Neural progenitor cell (in vitro differentiated cells): ENCODE results near the gene WTAP. TPM values are rescaled to one million over a fixed set of nuclear protein-coding genes. Genes with fewer than 3 reads are reported as not detected.
A peak's percentile ranks its signal among the peaks of the same experiment; 100 is the strongest.

ENCODE experiments used
- DNase-seq: peaks from one replicate; pipeline ENCODE4 v3.0.0-alpha.2; 2016; ENCODE audit warnings: low spot score
- H2AFZ ChIP-seq: fragments of 200-600 bp; sonication (generic); replicated peaks from 2 replicates; pipeline ENCODE4 v1.6.1; 2016; ENCODE audit warnings: antibody characterized with exemption
- H3F3A ChIP-seq: fragments of 200-600 bp; sonication (generic); 2 replicates; pipeline ENCODE4 v1.6.1; 2016; ENCODE audit warnings: antibody characterized with exemption, low read depth
- H3K27ac ChIP-seq: fragments of 200-600 bp; sonication (generic); 2 replicates; pipeline ENCODE4 v1.5.1; 2016; ENCODE audit warnings: mild to moderate bottlenecking
- H3K27me3 ChIP-seq: fragments of 200-600 bp; sonication (generic); 2 replicates; pipeline ENCODE4 v1.6.1; 2016; ENCODE audit warnings: mild to moderate bottlenecking, moderate library complexity
- H3K36me3 ChIP-seq: fragments of 200-600 bp; sonication (generic); 2 replicates; pipeline ENCODE4 v1.5.1; 2016
- H3K4me1 ChIP-seq: fragments of 200-600 bp; sonication (generic); 2 replicates; pipeline ENCODE4 v1.6.1; 2016; ENCODE audit warnings: mixed run types
- H3K4me2 ChIP-seq: fragments of 200-600 bp; sonication (generic); 2 replicates; pipeline ENCODE4 v1.6.1; 2016
- H3K4me3 ChIP-seq: fragments of 200-600 bp; sonication (generic); 2 replicates; pipeline ENCODE4 v1.5.1; 2016
- H3K79me2 ChIP-seq: fragments of 200-600 bp; sonication (generic); 2 replicates; pipeline ENCODE4 v1.6.1; 2016; ENCODE audit warnings: low read depth
- H3K9ac ChIP-seq: fragments of 200-600 bp; sonication (generic); 2 replicates; pipeline ENCODE4 v1.6.1; 2016
- H3K9me3 ChIP-seq: fragments of 200-600 bp; sonication (generic); 2 replicates; pipeline ENCODE4 v1.5.1; 2016; ENCODE audit warnings: low read depth
- H4K20me1 ChIP-seq: fragments of 200-600 bp; sonication (generic); 2 replicates; pipeline ENCODE4 v1.6.1; 2016; ENCODE audit warnings: low read depth
- H3K27ac Mint-ChIP-seq: 3 replicates; pipeline ENCODE4 v1.8.0; 2021; ENCODE audit warnings: mixed read lengths
- H3K27me3 Mint-ChIP-seq: 2 replicates; pipeline ENCODE4 v1.8.0; 2022; ENCODE audit warnings: low read depth, mild to moderate bottlenecking, inconsistent platforms, moderate library complexity, mixed read lengths; ENCODE audit not compliant: insufficient read depth
- H3K36me3 Mint-ChIP-seq: 3 replicates; pipeline ENCODE4 v1.8.0; 2021; ENCODE audit warnings: mixed read lengths
- H3K4me1 Mint-ChIP-seq: 3 replicates; pipeline ENCODE4 v1.8.0; 2021; ENCODE audit warnings: mixed read lengths
- H3K4me3 Mint-ChIP-seq: 3 replicates; pipeline ENCODE4 v1.8.0; 2021; ENCODE audit warnings: mild to moderate bottlenecking, moderate library complexity, mixed read lengths
- H3K9me3 Mint-ChIP-seq: 3 replicates; pipeline ENCODE4 v1.8.0; 2020; ENCODE audit warnings: mixed read lengths
- CTCF ChIP-seq: fragments of 200-600 bp; sonication (generic); IDR thresholded peaks from 2 replicates; pipeline ENCODE4 v1.5.1; 2017; ENCODE audit warnings: antibody characterized with exemption, mild to moderate bottlenecking
- EZH2 ChIP-seq: fragments of 200-600 bp; sonication (generic); IDR thresholded peaks from 2 replicates; pipeline ENCODE4 v1.6.1; 2017; ENCODE audit warnings: antibody characterized with exemption, mild to moderate bottlenecking, moderate library complexity
- EZH2phosphoT487 ChIP-seq: fragments of 200-600 bp; sonication (generic); IDR thresholded peaks from 2 replicates; pipeline ENCODE4 v1.6.1; 2017; ENCODE audit warnings: antibody characterized with exemption
- total RNA-seq: library from RNA; depleted of rRNA; stranded (reverse); fragments of >200 nt; gene quantifications from 2 replicates; pipeline ENCODE4 v1.2.3, GENCODE V29; 2015; ENCODE audit warnings: low replicate concordance

WTAP gene
- total RNA-seq, 1 donor from 2014 or later = 159 TPM

DNA sequence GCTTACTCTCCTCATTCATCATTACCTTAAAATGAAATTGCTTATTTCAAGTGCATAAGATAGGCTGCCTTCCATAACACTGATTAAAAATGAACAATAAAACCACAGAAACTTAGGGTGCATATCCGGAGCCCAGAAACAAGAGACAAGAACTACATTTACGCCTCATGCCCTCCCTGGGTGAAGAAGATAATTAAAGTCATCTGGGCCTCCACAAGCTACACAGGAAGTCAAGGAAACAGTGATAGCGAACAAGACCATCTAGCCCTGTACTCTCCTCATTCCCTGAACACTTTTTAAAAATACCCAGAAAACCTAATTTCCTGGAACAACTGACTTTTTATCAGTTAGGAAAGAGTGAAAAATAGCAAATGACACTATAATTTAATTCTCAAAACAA is 40.6 kb upstream of the WTAP start:
- peaks cover 5% of the 10 kb centered on the region for H4K20me1 ChIP-seq
- no peak overlapping the region for H3K4me3 Mint-ChIP-seq
- H3K4me3 ChIP-seq = no peak overlapping the region
- H3K79me2 ChIP-seq = peaks cover 35% of the 10 kb centered on the region
- H3K9ac ChIP-seq = no peak overlapping the region
- peak overlapping the region; percentile 42 for H3K27ac Mint-ChIP-seq
- H3K27me3 ChIP-seq = no peaks in the 10 kb centered on the region
- no peak for TF ChIP-seq EZH2phosphoT487
- no peak for TF ChIP-seq CTCF
- TF ChIP-seq EZH2 = no peak
- H3K27ac ChIP-seq = no peak overlapping the region
- no peaks in the 10 kb centered on the region for H3K9me3 ChIP-seq
- H3K4me1 ChIP-seq = peaks cover 4% of the 10 kb centered on the region
- H3K36me3 Mint-ChIP-seq = peaks cover 35% of the 10 kb centered on the region
- H3K4me1 Mint-ChIP-seq = peaks cover 9% of the 10 kb centered on the region
- H3K27me3 Mint-ChIP-seq = no peaks in the 10 kb centered on the region
- H2AFZ ChIP-seq = no peak overlapping the region
- H3K4me2 ChIP-seq = no peak overlapping the region
- H3K36me3 ChIP-seq = peaks cover 6% of the 10 kb centered on the region
- no peak for DNase-seq
- no peaks in the 10 kb centered on the region for H3F3A ChIP-seq
- H3K9me3 Mint-ChIP-seq = no peaks in the 10 kb centered on the region

DNA sequence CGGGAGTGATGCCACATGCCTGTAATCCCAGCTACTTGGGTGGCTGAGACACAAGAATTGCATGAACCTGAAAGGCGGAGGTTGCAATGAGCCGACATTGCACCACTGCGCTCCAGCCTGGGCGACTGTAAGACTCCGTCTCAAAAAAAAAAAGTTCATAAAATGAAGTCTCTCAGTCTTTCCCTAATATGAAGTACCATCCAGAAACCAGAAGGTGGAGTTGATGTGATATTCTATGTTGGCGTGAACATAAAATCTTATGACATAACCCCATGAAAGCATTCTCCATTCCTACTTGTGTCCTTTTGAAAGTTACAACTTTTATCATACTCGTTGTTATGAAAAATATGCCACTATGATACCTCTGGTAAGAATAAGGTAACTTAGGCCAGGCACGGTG is 40.0 kb upstream of the WTAP start:
- Histone ChIP-seq H4K20me1 (peaks cover 11% of the 10 kb centered on the region), H3K4me3 (no peak overlapping the region), H3K4me2 (no peak overlapping the region), H3K79me2 (peaks cover 42% of the 10 kb centered on the region), H3K4me1 (peaks cover 9% of the 10 kb centered on the region), H3K27me3 (no peaks in the 10 kb centered on the region), H3K36me3 (peaks cover 6% of the 10 kb centered on the region), H3K27ac (no peak overlapping the region), H3K9ac (no peak overlapping the region), H2AFZ (no peak overlapping the region), H3F3A (peaks cover 4% of the 10 kb centered on the region), H3K9me3 (no peaks in the 10 kb centered on the region)
- H3K27ac Mint-ChIP-seq = no peak overlapping the region
- no peak for DNase-seq
- H3K9me3 Mint-ChIP-seq = no peaks in the 10 kb centered on the region
- H3K36me3 Mint-ChIP-seq = peaks cover 37% of the 10 kb centered on the region
- no peak overlapping the region for H3K4me3 Mint-ChIP-seq
- TF ChIP-seq EZH2phosphoT487 = no peak
- no peak for TF ChIP-seq CTCF
- no peak for TF ChIP-seq EZH2
- H3K4me1 Mint-ChIP-seq = peaks cover 15% of the 10 kb centered on the region
- no peaks in the 10 kb centered on the region for H3K27me3 Mint-ChIP-seq

GRCh38 chr6:159688266-159688905 is 38.9 kb upstream of the WTAP start:
- no peak overlapping the region for H2AFZ ChIP-seq
- H3K36me3 ChIP-seq = peaks cover 6% of the 10 kb centered on the region
- no peaks in the 10 kb centered on the region for H3K27me3 Mint-ChIP-seq
- no peak overlapping the region for H3K27ac ChIP-seq
- no peaks in the 10 kb centered on the region for H3K9me3 Mint-ChIP-seq
- peaks cover 9% of the 10 kb centered on the region for H3K4me1 ChIP-seq
- peaks cover 12% of the 10 kb centered on the region for H4K20me1 ChIP-seq
- H3K9me3 ChIP-seq = no peaks in the 10 kb centered on the region
- no peak overlapping the region for H3K4me2 ChIP-seq
- peaks cover 45% of the 10 kb centered on the region for H3K79me2 ChIP-seq
- H3K36me3 Mint-ChIP-seq = peaks cover 36% of the 10 kb centered on the region
- H3K9ac ChIP-seq = no peak overlapping the region
- no peak overlapping the region for H3K4me3 ChIP-seq
- TF ChIP-seq EZH2 (no peak), CTCF (no peak), EZH2phosphoT487 (no peak)
- H3K27me3 ChIP-seq = no peaks in the 10 kb centered on the region
- no peak overlapping the region for H3K4me3 Mint-ChIP-seq
- H3K27ac Mint-ChIP-seq = no peak overlapping the region
- H3K4me1 Mint-ChIP-seq = peaks cover 17% of the 10 kb centered on the region
- H3F3A ChIP-seq = peaks cover 5% of the 10 kb centered on the region
- no peak for DNase-seq
